ENCODE measurements around the gene PTGS1. TPM values are rescaled to one million over a fixed set of nuclear protein-coding genes. Genes with fewer than 3 reads are reported as not detected.

Gene PTGS1
- total RNA-seq, 1 experiment from 2014 or later: 1.8 TPM

DNA sequence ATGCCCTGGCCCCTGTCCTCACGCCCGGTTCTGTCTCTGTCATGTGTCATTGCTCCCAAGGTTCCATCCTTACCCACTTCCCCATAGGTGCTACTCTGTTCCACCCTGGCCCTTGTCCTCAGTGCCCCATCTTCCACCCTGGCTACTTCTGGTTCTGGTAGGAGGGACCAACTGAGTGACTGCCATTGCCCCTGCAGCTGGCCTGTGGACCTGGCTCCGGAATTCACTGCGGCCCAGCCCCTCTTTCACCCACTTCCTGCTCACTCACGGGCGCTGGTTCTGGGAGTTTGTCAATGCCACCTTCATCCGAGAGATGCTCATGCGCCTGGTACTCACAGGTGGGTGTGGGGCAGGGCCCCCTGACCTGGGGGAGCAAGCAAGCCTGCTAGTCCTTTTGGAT, 7.4 kb downstream of the PTGS1 start:
- Histone ChIP-seq H3F3A (ENCODE audit: insufficient read depth, low read depth) (no peaks in the 10 kb centered on the region), H3K4me3 (no peak overlapping the region), H4K20me1 (ENCODE audit: insufficient read depth) (no peaks in the 10 kb centered on the region), H3K36me3 (ENCODE audit: low read depth) (no peaks in the 10 kb centered on the region), H3K4me2 (no peak overlapping the region), H2AFZ (no peak overlapping the region), H3K9me3 (ENCODE audit: insufficient read depth, low read depth) (no peaks in the 10 kb centered on the region), H3K79me2 (ENCODE audit: low read depth) (no peaks in the 10 kb centered on the region), H3K27me3 (ENCODE audit: insufficient read depth, low read depth) (no peaks in the 10 kb centered on the region), H3K4me1 (replicated peaks; ENCODE audit: insufficient read depth) (no peaks in the 10 kb centered on the region), H3K27ac (no peak overlapping the region), H3K9me2 (ENCODE audit: insufficient read depth) (no peaks in the 10 kb centered on the region)
- ChIA-PET CTCF (no interaction called here), POLR2A (ENCODE audit: unreplicated experiment) (no interaction called here)
- no peak for TF ChIP-seq EZH2 (IDR thresholded peaks at IDR 0.05; ENCODE audit: low read depth)
- TF ChIP-seq, protein P1, sequence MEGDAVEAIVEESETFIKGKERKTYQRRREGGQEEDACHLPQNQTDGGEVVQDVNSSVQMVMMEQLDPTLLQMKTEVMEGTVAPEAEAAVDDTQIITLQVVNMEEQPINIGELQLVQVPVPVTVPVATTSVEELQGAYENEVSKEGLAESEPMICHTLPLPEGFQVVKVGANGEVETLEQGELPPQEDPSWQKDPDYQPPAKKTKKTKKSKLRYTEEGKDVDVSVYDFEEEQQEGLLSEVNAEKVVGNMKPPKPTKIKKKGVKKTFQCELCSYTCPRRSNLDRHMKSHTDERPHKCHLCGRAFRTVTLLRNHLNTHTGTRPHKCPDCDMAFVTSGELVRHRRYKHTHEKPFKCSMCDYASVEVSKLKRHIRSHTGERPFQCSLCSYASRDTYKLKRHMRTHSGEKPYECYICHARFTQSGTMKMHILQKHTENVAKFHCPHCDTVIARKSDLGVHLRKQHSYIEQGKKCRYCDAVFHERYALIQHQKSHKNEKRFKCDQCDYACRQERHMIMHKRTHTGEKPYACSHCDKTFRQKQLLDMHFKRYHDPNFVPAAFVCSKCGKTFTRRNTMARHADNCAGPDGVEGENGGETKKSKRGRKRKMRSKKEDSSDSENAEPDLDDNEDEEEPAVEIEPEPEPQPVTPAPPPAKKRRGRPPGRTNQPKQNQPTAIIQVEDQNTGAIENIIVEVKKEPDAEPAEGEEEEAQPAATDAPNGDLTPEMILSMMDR (conservative IDR thresholded peaks at IDR 0.05): no peak
- intact Hi-C loops (cut with micrococcal nuclease; ENCODE audit: unreplicated experiment): no loop called here
- BruUV-seq (replicated peaks): no TSS peak
- DNase-seq: no peak

DNA sequence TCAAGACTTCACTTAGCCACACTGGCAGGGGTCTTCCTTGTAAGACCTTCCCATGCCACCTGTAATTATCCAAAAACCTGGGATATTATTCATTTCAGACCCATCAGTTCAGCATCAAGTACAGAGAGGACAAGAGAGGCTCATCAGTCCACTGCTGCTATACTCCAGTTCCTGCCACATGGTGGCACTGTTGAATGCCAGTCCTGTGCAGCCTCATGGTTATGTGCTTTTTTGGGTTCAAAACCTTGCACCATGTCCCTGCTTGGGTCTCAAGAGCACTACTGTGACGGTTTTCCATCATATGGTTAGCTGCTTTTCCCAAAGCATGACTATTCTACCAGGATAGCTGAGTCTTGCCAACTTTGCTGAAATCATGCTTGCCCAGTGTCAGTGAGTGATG, 8.5 kb downstream of the PTGS1 start:
- H2AFZ ChIP-seq: no peak overlapping the region
- no peak overlapping the region for H3K4me3 ChIP-seq
- H3K9me2 ChIP-seq (ENCODE audit: insufficient read depth): no peaks in the 10 kb centered on the region
- H3K36me3 ChIP-seq (ENCODE audit: low read depth): no peaks in the 10 kb centered on the region
- H4K20me1 ChIP-seq (ENCODE audit: insufficient read depth): no peaks in the 10 kb centered on the region
- ChIA-PET CTCF (interaction anchor here (0.6 kb wide), 1 partner anchor 16 kb away, joined by 3 read pairs; no protein-coding TSS in a partner anchor), POLR2A (ENCODE audit: unreplicated experiment) (no interaction called here)
- H3K4me2 ChIP-seq: no peak overlapping the region
- no peak for DNase-seq
- H3K9me3 ChIP-seq (ENCODE audit: insufficient read depth, low read depth): no peaks in the 10 kb centered on the region
- no peak overlapping the region for H3K27ac ChIP-seq
- no peaks in the 10 kb centered on the region for H3K4me1 ChIP-seq (replicated peaks; ENCODE audit: insufficient read depth)
- BruUV-seq (replicated peaks): no TSS peak
- intact Hi-C loops (cut with micrococcal nuclease; ENCODE audit: unreplicated experiment): no loop called here
- TF ChIP-seq, protein P1 (conservative IDR thresholded peaks at IDR 0.05): peak; percentile 56
- TF ChIP-seq EZH2 (IDR thresholded peaks at IDR 0.05; ENCODE audit: low read depth): no peak
- H3K79me2 ChIP-seq (ENCODE audit: low read depth): no peaks in the 10 kb centered on the region
- H3K27me3 ChIP-seq (ENCODE audit: insufficient read depth, low read depth): no peaks in the 10 kb centered on the region
- no peaks in the 10 kb centered on the region for H3F3A ChIP-seq (ENCODE audit: insufficient read depth, low read depth)

DNA sequence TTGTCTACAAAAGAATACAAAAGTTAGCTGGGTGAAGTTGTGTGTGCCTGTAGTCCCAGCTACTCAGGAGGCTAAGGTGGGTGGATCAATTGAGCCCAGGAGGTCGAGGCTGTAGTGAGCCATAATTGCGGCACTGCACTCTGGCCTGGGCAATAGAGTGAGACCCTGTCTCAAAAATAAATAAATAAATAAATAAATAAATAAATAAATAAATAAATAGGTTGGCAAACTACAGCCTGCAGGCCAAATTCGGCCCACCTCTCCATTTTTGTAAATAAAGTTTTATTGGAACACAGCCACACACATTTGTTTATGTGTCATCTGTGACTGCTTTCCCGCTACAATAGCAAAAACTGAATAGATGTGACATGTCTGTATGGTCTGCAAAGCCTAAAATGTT, 9.5 kb downstream of the PTGS1 start:
- intact Hi-C loops (cut with micrococcal nuclease; ENCODE audit: unreplicated experiment): no loop called here
- no peaks in the 10 kb centered on the region for H3K4me1 ChIP-seq (replicated peaks; ENCODE audit: insufficient read depth)
- no peak overlapping the region for H3K27ac ChIP-seq
- no peak for DNase-seq
- no peaks in the 10 kb centered on the region for H3K36me3 ChIP-seq (ENCODE audit: low read depth)
- POLR2A ChIA-PET (ENCODE audit: unreplicated experiment): no interaction called here
- no peaks in the 10 kb centered on the region for H4K20me1 ChIP-seq (ENCODE audit: insufficient read depth)
- H3K27me3 ChIP-seq (ENCODE audit: insufficient read depth, low read depth): no peaks in the 10 kb centered on the region
- BruUV-seq (replicated peaks): no TSS peak
- H3K4me3 ChIP-seq: no peak overlapping the region
- H3K4me2 ChIP-seq: no peak overlapping the region
- no peak overlapping the region for H2AFZ ChIP-seq
- no peaks in the 10 kb centered on the region for H3K9me2 ChIP-seq (ENCODE audit: insufficient read depth)
- H3K9me3 ChIP-seq (ENCODE audit: insufficient read depth, low read depth): no peaks in the 10 kb centered on the region
- no peaks in the 10 kb centered on the region for H3K79me2 ChIP-seq (ENCODE audit: low read depth)
- no peak for TF ChIP-seq EZH2 (IDR thresholded peaks at IDR 0.05; ENCODE audit: low read depth)
- CTCF ChIA-PET: no interaction called here
- no peaks in the 10 kb centered on the region for H3F3A ChIP-seq (ENCODE audit: insufficient read depth, low read depth)

DNA sequence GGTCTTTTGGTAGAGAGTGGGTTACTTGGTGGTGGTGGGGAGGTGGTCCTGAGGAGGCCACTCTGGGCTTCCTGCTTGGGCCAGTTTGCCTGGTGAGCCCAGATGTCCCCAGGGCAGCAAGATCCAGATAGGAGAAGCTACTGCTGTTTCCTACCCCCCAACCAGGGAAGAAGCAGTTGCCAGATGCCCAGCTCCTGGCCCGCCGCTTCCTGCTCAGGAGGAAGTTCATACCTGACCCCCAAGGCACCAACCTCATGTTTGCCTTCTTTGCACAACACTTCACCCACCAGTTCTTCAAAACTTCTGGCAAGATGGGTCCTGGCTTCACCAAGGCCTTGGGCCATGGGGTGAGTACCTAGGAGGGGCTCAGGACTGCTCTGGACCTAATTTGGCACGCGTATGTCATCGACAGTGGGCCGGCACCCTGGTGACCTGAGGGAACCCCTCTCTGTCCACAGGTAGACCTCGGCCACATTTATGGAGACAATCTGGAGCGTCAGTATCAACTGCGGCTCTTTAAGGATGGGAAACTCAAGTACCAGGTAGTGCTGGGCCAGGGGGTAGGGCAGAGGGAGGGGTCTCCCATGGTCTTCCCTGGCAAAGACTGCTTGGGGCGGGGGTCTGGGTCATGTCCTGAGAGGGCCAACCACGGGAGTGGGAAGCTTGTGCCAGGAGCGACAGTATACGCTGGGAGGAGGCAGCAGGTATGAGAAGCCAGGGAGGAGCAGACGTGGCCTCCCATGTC, 10.6 kb downstream of the PTGS1 start:
- Histone ChIP-seq H3K27ac (no peak overlapping the region), H3K36me3 (ENCODE audit: low read depth) (no peaks in the 10 kb centered on the region), H3K4me2 (no peak overlapping the region), H3F3A (ENCODE audit: insufficient read depth, low read depth) (no peaks in the 10 kb centered on the region), H3K27me3 (ENCODE audit: insufficient read depth, low read depth) (no peaks in the 10 kb centered on the region), H3K9me2 (ENCODE audit: insufficient read depth) (no peaks in the 10 kb centered on the region), H4K20me1 (ENCODE audit: insufficient read depth) (no peaks in the 10 kb centered on the region), H3K4me1 (replicated peaks; ENCODE audit: insufficient read depth) (no peaks in the 10 kb centered on the region), H3K4me3 (no peak overlapping the region), H3K9me3 (ENCODE audit: insufficient read depth, low read depth) (no peaks in the 10 kb centered on the region), H2AFZ (no peak overlapping the region), H3K79me2 (ENCODE audit: low read depth) (no peaks in the 10 kb centered on the region)
- intact Hi-C loops (cut with micrococcal nuclease; ENCODE audit: unreplicated experiment): no loop called here
- CTCF ChIA-PET: no interaction called here
- no peak for TF ChIP-seq EZH2 (IDR thresholded peaks at IDR 0.05; ENCODE audit: low read depth)
- TF ChIP-seq, protein P1 (conservative IDR thresholded peaks at IDR 0.05): no peak
- BruUV-seq (replicated peaks): no TSS peak
- POLR2A ChIA-PET (ENCODE audit: unreplicated experiment): no interaction called here
- no peak for DNase-seq
